ENCODE measurements around the gene WNT8A.
"Not testable (repeated sequence)": the region's sequence is repeated elsewhere in the genome, so short reads cannot be mapped to it uniquely, and the experiment has no call there.

Gene WNT8A

GRCh38 chr5:138038826-138039225 lies 45.0 kb upstream of the WNT8A start:
- no peak overlapping the region for H3K14ac ChIP-seq (ENCODE audit: low read length in 2 of 2)
- H3K36me3 ChIP-seq (ENCODE audit: control insufficient read depth in 1 of 2, insufficient read depth in 2 of 2, low read depth in 1 of 2, low read length in 2 of 2): no peaks in the 10 kb centered on the region
- H3K79me1 ChIP-seq (replicated peaks; ENCODE audit: low read length, poor library complexity, severe bottlenecking): no peaks in the 10 kb centered on the region
- H3K4ac ChIP-seq (ENCODE audit: low read depth in 1 of 2, low read length in 2 of 2): no peak overlapping the region
- H4K8ac ChIP-seq (ENCODE audit: low read length): no peak overlapping the region
- DNase-seq: no peak
- WGBS: no CpG with 5 or more reads among the region's 1 CpG
- H2BK12ac ChIP-seq (ENCODE audit: low read length in 2 of 2): no peak overlapping the region
- H4K91ac ChIP-seq (ENCODE audit: low read length): no peak overlapping the region
- no peak overlapping the region for H3K4me2 ChIP-seq (ENCODE audit: low read length, poor library complexity, severe bottlenecking)
- no peak overlapping the region for H3K9ac ChIP-seq (ENCODE audit: low read length)
- H3K9me3 ChIP-seq (ENCODE audit: control insufficient read depth, low read length): no peaks in the 10 kb centered on the region
- no peak overlapping the region for H2BK15ac ChIP-seq (ENCODE audit: low read depth, poor library complexity, severe bottlenecking)
- H2BK5ac ChIP-seq (ENCODE audit: low read depth, low read length, poor library complexity, severe bottlenecking): no peak overlapping the region
- H3K18ac ChIP-seq (ENCODE audit: low read depth in 1 of 2, low read length in 2 of 2): no peak overlapping the region
- no peak overlapping the region for H2AFZ ChIP-seq (ENCODE audit: low read depth, low read length)
- no peak overlapping the region for H3K23ac ChIP-seq (ENCODE audit: low read length in 2 of 2)
- H2BK120ac ChIP-seq (ENCODE audit: low read depth, low read length): no peak overlapping the region
- no peaks in the 10 kb centered on the region for H3K4me1 ChIP-seq (ENCODE audit: control insufficient read depth, insufficient read depth, low read depth, low read length)
- H2AK5ac ChIP-seq (ENCODE audit: low read length, severe bottlenecking): no peak overlapping the region
- H3K27ac ChIP-seq (ENCODE audit: low read length, poor library complexity, severe bottlenecking): no peak overlapping the region
- no peaks in the 10 kb centered on the region for H3K27me3 ChIP-seq (ENCODE audit: control insufficient read depth in 1 of 2, insufficient read depth in 1 of 2, low read length in 2 of 2)
- H3K4me3 ChIP-seq (ENCODE audit: insufficient read depth in 1 of 2, low read depth in 1 of 2, low read length in 2 of 2): no peak overlapping the region

GRCh38 chr5:138045283-138045682 lies 38.5 kb upstream of the WNT8A start:
- H3K36me3 ChIP-seq (ENCODE audit: control insufficient read depth in 1 of 2, insufficient read depth in 2 of 2, low read depth in 1 of 2, low read length in 2 of 2); H2BK12ac ChIP-seq (ENCODE audit: low read length in 2 of 2); H3K14ac ChIP-seq (ENCODE audit: low read length in 2 of 2); H2BK15ac ChIP-seq (ENCODE audit: low read depth, poor library complexity, severe bottlenecking); H2AK5ac ChIP-seq (ENCODE audit: low read length, severe bottlenecking); H4K8ac ChIP-seq (ENCODE audit: low read length); H3K23ac ChIP-seq (ENCODE audit: low read length in 2 of 2); DNase-seq; H3K18ac ChIP-seq (ENCODE audit: low read depth in 1 of 2, low read length in 2 of 2); H3K4ac ChIP-seq (ENCODE audit: low read depth in 1 of 2, low read length in 2 of 2); H3K4me1 ChIP-seq (ENCODE audit: control insufficient read depth, insufficient read depth, low read depth, low read length); H3K9ac ChIP-seq (ENCODE audit: low read length); H3K27me3 ChIP-seq (ENCODE audit: control insufficient read depth in 1 of 2, insufficient read depth in 1 of 2, low read length in 2 of 2); H3K27ac ChIP-seq (ENCODE audit: low read length, poor library complexity, severe bottlenecking); H4K91ac ChIP-seq (ENCODE audit: low read length); H2BK5ac ChIP-seq (ENCODE audit: low read depth, low read length, poor library complexity, severe bottlenecking); H3K9me3 ChIP-seq (ENCODE audit: control insufficient read depth, low read length); H3K79me1 ChIP-seq (replicated peaks; ENCODE audit: low read length, poor library complexity, severe bottlenecking); H2BK120ac ChIP-seq (ENCODE audit: low read depth, low read length); H2AFZ ChIP-seq (ENCODE audit: low read depth, low read length); H3K4me2 ChIP-seq (ENCODE audit: low read length, poor library complexity, severe bottlenecking); H3K4me3 ChIP-seq (ENCODE audit: insufficient read depth in 1 of 2, low read depth in 1 of 2, low read length in 2 of 2): not testable (repeated sequence)
- WGBS: 100% methylated on average over 2 of the region's 3 CpGs

DNA sequence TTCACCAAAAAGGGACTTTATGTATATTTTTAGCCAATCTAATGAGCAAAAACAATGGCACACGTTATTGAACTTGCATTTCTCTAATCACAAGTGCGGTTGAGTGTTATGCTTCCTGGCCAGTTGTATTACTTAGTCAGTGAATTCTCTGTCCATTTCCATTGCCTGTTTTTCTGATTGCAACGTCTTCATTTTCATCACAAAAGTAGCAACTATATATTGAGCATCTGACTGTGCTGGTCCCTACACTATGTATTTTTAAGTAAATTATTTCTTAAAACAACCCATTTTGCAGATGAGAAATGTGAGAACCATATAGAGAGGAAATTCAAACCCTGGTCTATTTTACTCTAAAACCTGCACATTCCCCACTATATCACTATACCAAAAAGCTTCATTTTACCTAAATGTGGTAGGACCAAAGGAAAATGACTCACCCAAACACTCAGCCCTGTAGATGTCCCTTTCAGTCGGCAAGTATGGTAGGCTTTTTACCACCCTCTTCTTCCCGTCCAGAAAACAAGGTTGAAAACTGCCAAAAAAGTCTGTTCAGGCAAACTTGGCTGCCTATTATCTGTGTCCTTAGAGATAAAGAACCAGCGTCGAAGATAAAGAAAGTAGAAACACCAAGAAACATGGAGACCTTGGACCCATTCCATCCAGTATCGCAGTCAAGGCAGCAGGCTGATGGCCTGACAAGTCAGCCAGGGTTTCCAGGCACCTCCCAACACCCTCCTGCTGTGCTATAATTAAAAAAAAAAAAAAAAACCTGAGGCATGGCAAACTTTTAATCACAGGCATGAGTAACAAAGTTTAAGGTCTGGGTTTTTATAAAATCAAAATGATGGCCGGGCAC lies 32.2 kb upstream of the WNT8A start:
- 78% methylated on average over 8 of the region's 9 CpGs for WGBS
- Histone ChIP-seq H3K14ac (ENCODE audit: low read length in 2 of 2) (no peak overlapping the region), H2BK120ac (ENCODE audit: low read depth, low read length) (no peak overlapping the region), H2BK5ac (ENCODE audit: low read depth, low read length, poor library complexity, severe bottlenecking) (no peak overlapping the region), H3K23ac (ENCODE audit: low read length in 2 of 2) (no peak overlapping the region), H3K4me1 (ENCODE audit: control insufficient read depth, insufficient read depth, low read depth, low read length) (no peaks in the 10 kb centered on the region), H3K4me2 (ENCODE audit: low read length, poor library complexity, severe bottlenecking) (no peak overlapping the region), H3K79me1 (replicated peaks; ENCODE audit: low read length, poor library complexity, severe bottlenecking) (no peaks in the 10 kb centered on the region), H2BK15ac (ENCODE audit: low read depth, poor library complexity, severe bottlenecking) (no peak overlapping the region), H3K4me3 (ENCODE audit: insufficient read depth in 1 of 2, low read depth in 1 of 2, low read length in 2 of 2) (no peak overlapping the region), H3K9ac (ENCODE audit: low read length) (no peak overlapping the region), H3K4ac (ENCODE audit: low read depth in 1 of 2, low read length in 2 of 2) (no peak overlapping the region), H2AFZ (ENCODE audit: low read depth, low read length) (no peak overlapping the region), H4K91ac (ENCODE audit: low read length) (no peak overlapping the region), H2AK5ac (ENCODE audit: low read length, severe bottlenecking) (no peak overlapping the region), H3K18ac (ENCODE audit: low read depth in 1 of 2, low read length in 2 of 2) (no peak overlapping the region), H3K9me3 (ENCODE audit: control insufficient read depth, low read length) (no peaks in the 10 kb centered on the region), H4K8ac (ENCODE audit: low read length) (no peak overlapping the region), H3K36me3 (ENCODE audit: control insufficient read depth in 1 of 2, insufficient read depth in 2 of 2, low read depth in 1 of 2, low read length in 2 of 2) (no peaks in the 10 kb centered on the region), H2BK12ac (ENCODE audit: low read length in 2 of 2) (no peak overlapping the region), H3K27me3 (ENCODE audit: control insufficient read depth in 1 of 2, insufficient read depth in 1 of 2, low read length in 2 of 2) (peaks cover 15 to 22% of the 10 kb centered on the region in 2 experiments), H3K27ac (ENCODE audit: low read length, poor library complexity, severe bottlenecking) (no peak overlapping the region)
- no peak for DNase-seq

DNA sequence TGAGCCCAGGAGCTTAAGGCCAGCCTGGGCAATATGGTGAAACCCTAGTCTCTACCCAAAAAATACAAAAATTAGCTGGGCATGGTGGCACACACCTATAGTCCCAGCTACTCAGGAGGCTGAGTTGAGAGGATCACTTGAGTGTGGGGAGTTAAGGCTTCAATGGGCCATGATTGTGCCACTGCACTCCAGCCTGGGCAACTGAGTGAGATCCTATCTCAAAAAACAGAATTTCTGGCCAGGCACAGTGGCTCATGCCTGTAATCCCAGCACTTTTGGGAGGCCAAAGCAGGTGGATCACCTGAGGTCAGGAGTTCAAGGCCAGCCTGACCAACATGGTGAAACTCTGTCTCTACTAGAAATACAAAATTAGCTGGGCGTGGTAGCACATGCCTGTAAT lies 31.1 kb upstream of the WNT8A start:
- H3K4me1 ChIP-seq (ENCODE audit: control insufficient read depth, insufficient read depth, low read depth, low read length); H2AK5ac ChIP-seq (ENCODE audit: low read length, severe bottlenecking); H2BK15ac ChIP-seq (ENCODE audit: low read depth, poor library complexity, severe bottlenecking); H3K36me3 ChIP-seq (ENCODE audit: control insufficient read depth in 1 of 2, insufficient read depth in 2 of 2, low read depth in 1 of 2, low read length in 2 of 2); H3K4me3 ChIP-seq (ENCODE audit: insufficient read depth in 1 of 2, low read depth in 1 of 2, low read length in 2 of 2); H3K4me2 ChIP-seq (ENCODE audit: low read length, poor library complexity, severe bottlenecking); H2BK5ac ChIP-seq (ENCODE audit: low read depth, low read length, poor library complexity, severe bottlenecking); H3K14ac ChIP-seq (ENCODE audit: low read length in 2 of 2); H2BK120ac ChIP-seq (ENCODE audit: low read depth, low read length); H2AFZ ChIP-seq (ENCODE audit: low read depth, low read length); H3K27ac ChIP-seq (ENCODE audit: low read length, poor library complexity, severe bottlenecking); H4K91ac ChIP-seq (ENCODE audit: low read length); H3K18ac ChIP-seq (ENCODE audit: low read depth in 1 of 2, low read length in 2 of 2); H3K23ac ChIP-seq (ENCODE audit: low read length in 2 of 2); H2BK12ac ChIP-seq (ENCODE audit: low read length in 2 of 2); H4K8ac ChIP-seq (ENCODE audit: low read length); H3K4ac ChIP-seq (ENCODE audit: low read depth in 1 of 2, low read length in 2 of 2); DNase-seq; H3K79me1 ChIP-seq (replicated peaks; ENCODE audit: low read length, poor library complexity, severe bottlenecking); H3K9me3 ChIP-seq (ENCODE audit: control insufficient read depth, low read length); H3K9ac ChIP-seq (ENCODE audit: low read length): not testable (repeated sequence)
- WGBS: 100% methylated on average over 1 of the region's 1 CpG
- peaks cover 15 to 22% of the 10 kb centered on the region in 2 experiments for H3K27me3 ChIP-seq (ENCODE audit: control insufficient read depth in 1 of 2, insufficient read depth in 1 of 2, low read length in 2 of 2)

Data from mesenchymal stem cell (in vitro differentiated cells and primary cell).